Measurements from ENCODE around the gene ZC2HC1B.

- no peak for TF ChIP-seq CTCF (conservative IDR thresholded peaks at IDR 0.05 in 1 of 2, IDR thresholded peaks at IDR 0.05 in 1 of 2; ENCODE audit: low read depth in 1 of 2, low read length in 2 of 2)
- no peak for TF ChIP-seq EZH2 (IDR thresholded peaks at IDR 0.05; ENCODE audit: low read length, missing control alignments)
Observed at GRCh38 chr6:143939364-143939763, 75.1 kb downstream of the ZC2HC1B start.
